22Rv1 (cell line): ENCODE measurements around the gene ANXA11.

Experiments
- H3K27ac ChIP-seq: fragments of 450-650 bp; 2 replicates; pipeline ENCODE4 v1.5.1; 2017
- CTCF ChIP-seq: fragments of 450-650 bp; IDR thresholded peaks from 2 replicates; pipeline ENCODE4 v1.5.1; 2017; ENCODE audit warnings: mild to moderate bottlenecking
- ZFX ChIP-seq: fragments of 450-650 bp; IDR thresholded peaks from 2 replicates; pipeline ENCODE4 v1.6.1; 2017; ENCODE audit warnings: antibody characterized with exemption, borderline replicate concordance

ANXA11 gene

GRCh38 chr10:80144696-80145131 lies 60.6 kb downstream of the ANXA11 start:
- H3K27ac ChIP-seq, result no peak overlapping the region
- no peak for TF ChIP-seq ZFX
- TF ChIP-seq CTCF, result no peak

- no peak overlapping the region for H3K27ac ChIP-seq
- TF ChIP-seq ZFX (no peak), CTCF (peak; percentile 41)
Measured at GRCh38 chr10:80144067-80144695, 61.2 kb downstream of the ANXA11 start.

- no peak for TF ChIP-seq ZFX
- TF ChIP-seq CTCF, result no peak
- no peak overlapping the region for H3K27ac ChIP-seq
Measured at GRCh38 chr10:80141696-80142460, 63.5 kb downstream of the ANXA11 start.

- no peak overlapping the region for H3K27ac ChIP-seq
- no peak for TF ChIP-seq ZFX
- no peak for TF ChIP-seq CTCF
Measured at GRCh38 chr10:80140251-80140650, 65.1 kb downstream of the ANXA11 start.

GRCh38 chr10:80139265-80139664 lies 66.1 kb downstream of the ANXA11 start:
- TF ChIP-seq ZFX (no peak), CTCF (no peak)
- H3K27ac ChIP-seq, result no peak overlapping the region

GRCh38 chr10:80137920-80138319 lies 67.4 kb downstream of the ANXA11 start:
- no peak overlapping the region for H3K27ac ChIP-seq
- no peak for TF ChIP-seq CTCF
- TF ChIP-seq ZFX, result no peak
